Stimulated activated CD8-positive, alpha-beta memory T cell treated with anti-CD3 and anti-CD28 coated beads, Interleukin-15, amount 100 ng/mL, for 24 hours (primary cell): ENCODE results near the gene AMT.

Source experiments
- DNase-seq: peaks from one replicate; pipeline ENCODE4 v3.0.0-alpha.2; 2020; ENCODE audit warnings: low read depth

The AMT gene, protein sequence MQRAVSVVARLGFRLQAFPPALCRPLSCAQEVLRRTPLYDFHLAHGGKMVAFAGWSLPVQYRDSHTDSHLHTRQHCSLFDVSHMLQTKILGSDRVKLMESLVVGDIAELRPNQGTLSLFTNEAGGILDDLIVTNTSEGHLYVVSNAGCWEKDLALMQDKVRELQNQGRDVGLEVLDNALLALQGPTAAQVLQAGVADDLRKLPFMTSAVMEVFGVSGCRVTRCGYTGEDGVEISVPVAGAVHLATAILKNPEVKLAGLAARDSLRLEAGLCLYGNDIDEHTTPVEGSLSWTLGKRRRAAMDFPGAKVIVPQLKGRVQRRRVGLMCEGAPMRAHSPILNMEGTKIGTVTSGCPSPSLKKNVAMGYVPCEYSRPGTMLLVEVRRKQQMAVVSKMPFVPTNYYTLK

DNA sequence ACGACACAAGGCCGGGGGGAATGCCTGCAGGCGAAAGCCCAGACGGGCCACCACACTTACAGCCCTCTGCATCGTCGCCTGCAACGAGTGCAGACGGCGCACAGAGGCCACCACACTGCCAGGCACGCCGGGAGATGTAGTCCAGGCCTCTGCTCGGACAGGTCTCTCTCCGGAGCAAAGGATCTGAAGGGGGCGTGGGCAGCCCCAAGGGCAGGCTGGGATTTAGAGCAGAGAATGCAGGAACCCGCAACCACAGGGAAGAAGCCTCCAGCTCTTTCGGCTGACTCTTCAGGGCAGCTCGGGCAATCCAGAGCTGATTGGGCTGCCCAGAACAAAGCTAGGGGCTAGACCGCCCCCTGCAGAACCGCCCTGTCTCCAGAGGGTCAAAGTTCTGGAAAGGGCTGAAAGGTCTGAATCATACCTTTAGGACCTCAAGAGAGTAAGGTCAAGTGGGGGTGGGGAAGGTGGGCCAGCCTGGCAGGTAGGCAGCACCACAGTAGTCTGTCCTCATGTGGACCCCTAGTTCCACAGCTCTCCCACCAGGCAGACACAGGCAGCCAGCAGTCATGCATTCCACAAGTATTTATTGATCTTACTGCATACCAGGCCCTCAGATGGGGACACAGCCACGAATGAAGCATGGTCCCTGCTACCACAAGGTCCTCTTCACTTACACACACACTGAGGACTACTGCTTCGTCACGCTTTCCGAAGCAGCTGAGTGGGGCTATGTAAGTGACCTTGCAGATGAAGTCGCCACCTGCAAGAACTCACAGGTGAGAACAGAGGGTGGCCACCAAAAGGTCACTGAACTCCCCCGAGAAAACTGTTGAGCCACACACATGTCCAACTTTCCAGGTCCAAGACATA, at the start of gene AMT:
AMT (minus strand) TSS at position 95 of the 870 bp plus-strand sequence; CDS start at position 72, 23 bp downstream.
- no peak for DNase-seq

DNA sequence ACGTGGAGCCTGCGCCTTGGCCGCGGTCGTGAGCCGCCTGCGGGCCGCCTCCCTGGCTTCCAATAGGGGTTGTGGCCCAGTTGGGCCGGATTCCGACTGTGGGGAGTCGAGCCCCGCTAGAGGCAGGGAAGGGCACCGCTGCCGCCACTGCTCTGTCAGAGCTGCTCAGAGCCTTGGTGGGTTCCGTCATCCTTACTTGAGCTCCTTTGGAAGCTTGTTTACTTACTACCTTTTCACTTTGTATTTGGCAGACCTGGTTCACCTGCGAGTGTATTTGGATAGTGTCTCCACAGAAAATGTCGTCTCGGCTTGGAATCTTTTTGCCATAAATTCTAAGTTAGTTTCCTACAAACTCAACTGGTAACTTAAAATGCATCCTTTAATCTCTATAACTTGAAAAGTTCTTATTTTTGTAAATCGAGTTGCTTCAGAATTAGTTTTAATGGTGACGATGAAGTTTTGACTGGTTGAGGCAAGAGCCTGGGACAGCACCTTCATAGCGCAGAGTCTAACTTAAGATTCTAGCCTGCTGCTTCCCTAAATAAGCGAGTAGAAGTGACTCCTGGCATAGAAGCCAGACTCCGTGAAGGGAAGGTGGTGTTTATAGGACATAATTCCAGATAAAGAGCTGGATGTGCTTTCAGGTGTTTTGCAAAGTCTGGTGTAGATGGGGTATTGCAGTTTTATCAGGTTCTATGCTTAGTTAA, 48.6 kb upstream of the AMT start:
- DNase-seq: no peak

DNA sequence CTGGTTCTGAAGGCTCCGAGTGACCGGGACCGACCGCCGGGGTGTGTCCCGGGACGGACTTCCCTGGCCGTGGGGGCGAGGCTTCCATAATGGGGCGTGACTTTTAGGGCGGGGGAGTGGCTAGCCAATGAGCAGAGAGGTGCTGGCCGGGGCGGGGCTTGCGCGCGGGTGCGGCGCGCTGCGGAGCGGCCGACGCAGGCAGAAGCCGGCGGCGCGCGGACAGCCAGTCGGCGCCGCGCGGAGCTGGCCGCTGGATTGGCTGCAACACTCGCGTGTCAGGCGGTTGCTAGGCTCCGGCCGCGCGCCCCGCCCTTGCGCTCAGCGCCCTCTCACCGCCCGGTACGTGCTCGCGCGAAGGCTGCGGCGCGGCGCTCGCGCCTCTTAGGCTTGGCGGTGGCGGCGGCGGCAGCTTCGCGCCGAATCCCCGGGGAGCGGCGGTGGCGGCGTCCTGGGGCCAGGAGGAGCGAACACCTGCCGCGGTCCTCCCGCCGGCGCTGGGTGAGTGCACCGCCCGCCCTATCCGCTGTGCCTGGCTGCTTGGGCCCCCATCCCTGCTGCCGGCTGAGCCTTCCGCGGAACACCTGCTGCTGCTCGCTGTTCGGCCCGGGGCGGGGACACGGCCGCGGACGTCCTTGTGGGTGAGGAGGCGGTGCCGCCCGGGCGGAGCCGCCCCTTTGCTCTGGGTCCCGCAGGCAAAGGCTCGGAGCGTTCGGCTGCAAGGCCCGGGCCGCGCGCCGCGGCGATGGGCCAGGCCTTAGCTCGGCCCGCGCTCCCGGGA, 47.9 kb upstream of the AMT start, which contains the start of gene DAG1:
DAG1 (plus strand) TSS at position 332 of the 778 bp plus-strand sequence. CDS start 40,268 bp downstream, outside the sequence.
- peak; percentile 89 for DNase-seq

DNA sequence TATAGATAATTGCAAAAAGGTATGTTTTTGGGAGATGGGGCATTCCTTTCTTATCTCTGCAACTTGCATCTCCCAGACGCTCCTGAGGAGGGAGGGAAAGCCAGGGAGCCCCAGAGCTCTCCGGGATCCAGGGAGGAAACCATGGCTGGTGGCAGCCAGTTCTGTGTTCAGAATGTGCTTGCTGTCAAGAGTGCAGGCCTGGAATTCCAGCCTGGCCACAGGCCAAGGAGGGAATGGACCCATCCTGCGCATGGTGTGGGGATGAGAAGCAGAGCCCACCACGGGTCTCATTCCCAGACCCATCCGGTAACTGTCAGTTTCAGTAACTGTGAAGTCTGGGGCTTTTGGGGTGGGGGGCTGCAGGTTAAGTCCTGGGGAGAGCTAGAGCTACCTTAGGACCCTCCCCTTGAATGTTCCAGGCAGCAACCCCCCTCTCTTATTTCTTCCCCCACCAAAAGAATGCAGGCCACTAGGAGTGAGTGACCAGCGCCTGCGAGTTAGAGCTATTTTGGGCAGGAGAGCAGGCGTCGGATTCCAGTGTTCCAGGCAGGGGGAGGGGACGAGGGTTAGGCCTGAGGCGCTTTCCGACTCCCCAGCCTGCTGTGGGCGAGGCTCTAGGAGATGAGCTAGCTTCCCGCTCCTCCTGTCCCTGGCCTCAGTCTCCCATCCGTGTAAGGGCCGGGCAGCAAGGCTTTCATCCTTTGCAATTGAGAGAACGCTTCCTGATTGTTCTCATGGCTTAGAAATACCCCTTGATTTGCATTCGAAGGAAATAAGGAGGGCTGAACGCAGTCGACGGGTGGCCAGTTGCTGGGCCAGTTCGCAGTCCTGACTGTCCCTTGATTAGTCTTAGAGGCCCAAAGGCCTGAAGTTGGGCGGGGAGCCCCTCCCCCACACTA, 47.0 kb upstream of the AMT start:
- DNase-seq: no peak

DNA sequence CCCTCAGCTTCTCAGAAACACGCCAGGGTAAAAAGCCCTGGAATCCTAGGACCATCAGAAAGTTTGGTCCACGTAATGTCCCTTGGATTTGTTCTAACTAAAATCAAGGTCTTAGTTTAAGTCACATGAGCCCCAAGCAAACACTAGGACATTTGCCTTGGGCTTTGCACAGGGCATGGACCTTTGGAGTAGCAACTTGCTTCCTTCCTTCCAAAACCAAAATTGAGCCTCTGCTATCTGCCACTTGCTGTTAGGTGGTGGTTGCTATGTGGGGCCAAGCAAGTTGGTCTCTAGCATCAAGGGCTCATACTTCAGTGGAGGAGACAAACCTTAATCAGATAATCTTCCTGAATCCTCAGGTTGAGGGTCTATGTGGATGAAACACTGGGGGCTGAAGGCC, 43.8 kb upstream of the AMT start:
- no peak for DNase-seq

DNA sequence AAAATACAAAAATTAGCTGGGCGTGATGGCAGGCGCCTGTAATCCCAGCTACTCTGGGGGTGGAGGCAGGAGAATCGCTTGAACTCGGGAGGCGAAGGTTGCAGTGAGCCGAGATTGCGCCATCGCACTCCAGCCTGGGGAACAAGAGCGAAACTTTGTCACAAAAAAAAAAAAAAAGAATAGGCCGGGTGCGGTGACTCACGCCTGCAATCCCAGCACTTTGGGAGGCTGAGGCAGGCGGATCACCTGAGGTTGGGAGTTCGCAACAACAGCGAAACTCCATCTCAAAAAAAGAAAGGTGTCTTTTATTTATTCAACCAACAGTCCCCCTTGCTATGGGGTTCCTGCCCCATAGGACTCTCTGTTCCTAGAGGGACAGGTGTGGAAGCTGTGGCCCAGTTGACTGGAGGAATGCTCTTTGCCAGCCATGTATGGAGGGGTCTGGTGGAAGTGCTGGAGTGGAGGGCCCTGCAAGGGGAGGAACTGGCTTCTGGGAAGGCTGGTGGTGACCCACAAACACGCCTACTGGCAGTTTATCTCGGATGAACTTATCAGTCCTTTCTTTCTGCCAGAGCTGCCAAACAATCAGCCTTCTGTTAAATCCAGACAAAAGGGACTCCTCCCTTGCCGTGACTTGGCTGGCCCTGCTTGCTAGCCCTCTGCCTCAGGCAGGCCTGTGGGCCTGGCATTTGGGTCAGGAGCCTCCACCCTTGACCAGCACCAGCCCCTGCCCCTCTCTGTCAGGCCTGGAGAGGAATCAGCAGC, 43.2 kb upstream of the AMT start:
- no peak for DNase-seq

DNA sequence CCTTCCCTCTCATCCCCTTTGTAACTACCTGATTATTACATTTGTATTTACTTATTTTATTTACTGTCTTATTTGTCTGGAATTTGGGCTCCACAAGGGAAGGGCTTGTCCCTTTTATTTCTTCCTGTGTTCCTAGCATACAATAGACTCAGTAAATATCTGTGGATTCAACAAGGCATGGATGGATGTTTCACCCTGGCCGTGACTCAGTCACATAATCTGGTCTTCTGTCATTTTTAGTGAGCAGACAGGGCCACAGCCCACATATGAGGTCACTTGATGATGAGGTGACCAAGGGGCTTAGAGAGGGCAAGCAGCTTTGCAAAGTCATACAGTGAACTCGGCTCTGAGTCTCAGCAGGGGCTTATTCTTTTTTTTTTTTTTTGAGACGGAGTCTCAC, 39.9 kb upstream of the AMT start:
- no peak for DNase-seq

DNA sequence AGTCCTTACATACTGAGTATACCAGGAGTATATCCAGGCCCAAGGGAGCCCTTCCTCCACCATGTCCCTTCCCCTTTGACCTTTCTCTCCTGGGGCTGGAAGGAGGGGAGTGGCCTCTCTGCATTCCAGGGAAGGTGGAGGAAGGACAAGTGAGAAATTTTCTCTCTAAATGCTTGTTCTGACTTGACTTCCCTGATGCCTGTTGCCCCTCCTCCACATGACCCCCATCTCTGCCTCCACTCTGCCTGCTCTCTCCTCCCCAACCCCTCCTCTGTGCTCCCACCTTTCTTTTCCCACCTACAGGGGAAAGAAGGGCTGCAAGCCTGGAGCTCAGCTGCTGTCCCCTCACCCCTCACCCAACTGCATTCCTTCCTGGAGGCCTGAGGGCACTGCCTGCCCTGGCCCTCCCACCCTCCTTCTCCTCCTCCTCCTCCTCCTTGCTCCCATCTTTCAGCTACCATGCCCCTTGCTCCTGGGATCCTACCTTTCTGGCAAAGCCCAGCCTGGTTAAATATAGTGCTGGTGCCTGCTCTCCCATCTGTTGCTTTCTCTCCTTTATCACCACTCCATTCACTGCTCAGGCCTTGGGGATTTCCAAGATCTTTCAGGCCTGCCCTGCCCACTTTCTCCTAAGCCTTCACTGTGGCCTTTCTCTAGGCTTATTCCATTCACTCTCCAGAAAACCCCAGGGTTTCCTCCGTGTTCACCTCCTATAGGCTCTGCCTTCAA, 39.3 kb upstream of the AMT start:
- DNase-seq: no peak

DNA sequence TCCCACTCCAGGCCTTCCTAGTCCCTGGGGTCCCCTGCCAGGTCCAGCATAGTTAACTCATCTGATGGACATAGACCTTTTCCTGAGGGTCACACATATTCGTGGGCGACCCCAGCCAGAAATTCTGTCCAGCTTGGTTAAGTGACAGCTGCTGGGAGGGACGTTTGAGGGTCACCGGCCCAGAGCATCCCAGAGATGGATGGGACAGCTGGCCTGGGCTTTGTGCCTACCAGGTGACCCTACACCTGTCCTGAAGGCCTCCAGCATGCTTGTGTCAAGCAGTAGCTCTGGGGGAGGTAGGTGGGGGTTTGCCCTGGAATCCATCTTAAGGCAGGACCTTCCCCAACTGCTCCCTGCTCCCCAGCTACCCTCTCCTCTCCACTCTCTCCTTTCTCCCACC, 38.7 kb upstream of the AMT start:
- DNase-seq: no peak

DNA sequence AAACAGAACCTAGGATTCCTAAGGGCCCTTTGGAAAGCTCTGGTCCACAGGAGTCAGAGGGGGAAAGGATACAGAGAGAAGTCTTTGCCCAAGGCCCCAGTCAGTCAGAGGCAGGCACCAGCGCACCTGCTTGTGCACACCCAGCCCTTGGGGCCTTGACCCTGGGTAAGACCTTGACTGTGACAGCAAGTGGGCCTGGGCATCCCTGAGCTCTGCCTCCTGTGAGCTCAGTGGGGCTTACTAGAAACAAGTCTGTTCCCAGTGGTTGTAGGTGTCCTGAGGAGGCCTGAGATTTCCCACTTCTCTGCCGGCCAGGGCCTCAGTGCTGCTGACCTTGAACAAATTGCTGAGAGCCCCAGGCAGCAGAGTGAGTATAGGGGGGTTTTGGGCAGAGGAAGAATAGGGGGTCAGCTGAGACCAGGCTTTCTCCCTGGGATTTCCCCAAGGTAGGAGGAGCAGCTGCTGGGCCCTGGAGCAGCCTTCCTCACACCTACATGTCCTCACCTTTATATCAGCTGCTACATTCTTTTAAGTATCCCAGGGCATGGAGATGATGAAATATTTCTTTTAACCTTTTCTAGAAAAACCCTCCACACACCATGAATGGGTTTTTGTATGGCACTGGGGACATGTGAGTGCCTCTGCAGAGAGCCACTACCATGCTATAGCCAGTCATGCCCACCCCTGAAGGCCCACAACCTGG, 38.1 kb upstream of the AMT start:
- no peak for DNase-seq

DNA sequence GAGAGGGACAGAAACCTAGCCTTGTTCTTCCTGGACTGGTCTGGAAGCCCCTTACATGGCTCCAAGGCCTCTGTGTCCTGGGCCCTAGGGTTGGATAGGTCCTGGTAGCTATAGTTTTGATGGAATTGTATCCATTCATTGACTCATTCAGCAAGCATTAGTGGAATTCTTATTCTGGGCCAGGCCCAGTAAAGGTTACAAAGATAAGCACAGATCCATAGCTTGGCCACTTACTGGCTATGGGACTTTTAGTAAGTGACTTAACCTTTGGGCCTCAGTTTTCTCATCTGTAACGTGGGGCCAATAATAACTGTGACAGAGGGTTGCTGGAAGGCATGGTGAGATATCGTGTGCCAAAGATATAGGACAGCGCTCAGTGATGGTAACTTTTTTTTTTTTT, 34.2 kb upstream of the AMT start:
- no peak for DNase-seq

DNA sequence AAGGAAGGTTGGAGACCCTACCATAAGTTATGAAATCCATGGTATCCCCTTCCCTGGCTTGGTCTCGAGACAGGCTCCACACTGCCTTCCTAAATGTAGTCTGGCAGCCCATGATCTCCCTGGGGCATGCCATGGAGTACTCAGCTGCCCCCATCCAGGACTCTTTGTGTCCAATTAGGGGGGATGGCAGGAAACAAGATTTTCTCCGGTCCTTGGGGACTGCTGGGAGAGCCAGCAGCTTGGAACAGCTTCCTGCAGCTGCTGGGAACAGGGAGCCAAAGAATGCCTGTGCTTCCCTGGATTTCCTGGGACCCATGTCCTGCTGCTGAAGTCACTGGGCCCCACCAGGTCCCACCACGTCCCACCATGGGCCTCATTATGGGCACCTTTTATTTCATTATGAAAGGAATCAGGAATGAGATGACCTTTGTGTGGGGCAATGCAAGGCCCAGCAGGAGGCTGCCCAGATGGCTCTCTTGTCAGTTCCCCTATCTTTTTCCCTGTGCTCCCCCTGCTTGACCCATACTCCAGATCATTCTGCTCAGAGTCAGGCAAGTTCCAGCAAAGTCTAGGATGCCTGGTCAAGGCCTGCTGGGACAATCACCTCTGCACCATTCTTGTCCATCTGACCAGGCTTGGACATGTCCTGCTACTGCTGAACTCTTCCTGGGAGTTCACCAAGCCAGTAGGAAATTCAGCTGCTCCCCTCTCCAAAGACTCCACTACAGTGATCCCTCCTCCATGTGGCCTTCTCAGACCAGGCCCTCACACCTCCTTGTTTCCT, 32.8 kb upstream of the AMT start:
- no peak for DNase-seq

DNA sequence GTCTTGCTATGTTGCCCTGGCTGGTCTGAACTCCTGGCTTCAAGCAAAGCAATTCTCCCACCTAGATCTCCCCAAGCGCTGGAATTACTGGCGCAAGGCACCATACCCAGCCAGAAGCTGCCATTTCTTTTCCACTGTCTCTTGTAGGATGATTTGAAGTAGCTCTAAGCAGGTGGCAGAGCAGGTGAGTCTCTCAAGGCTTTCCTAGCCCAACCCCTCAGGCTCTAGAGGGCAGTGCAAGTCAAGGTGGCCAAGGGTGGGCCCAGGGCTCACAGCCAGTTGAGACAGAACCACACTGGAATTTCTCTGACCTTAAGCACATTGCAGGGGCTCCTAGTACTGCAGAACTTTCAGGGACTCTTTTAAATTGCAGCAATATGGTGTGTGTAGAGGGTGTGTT, 32.2 kb upstream of the AMT start:
- DNase-seq: no peak

DNA sequence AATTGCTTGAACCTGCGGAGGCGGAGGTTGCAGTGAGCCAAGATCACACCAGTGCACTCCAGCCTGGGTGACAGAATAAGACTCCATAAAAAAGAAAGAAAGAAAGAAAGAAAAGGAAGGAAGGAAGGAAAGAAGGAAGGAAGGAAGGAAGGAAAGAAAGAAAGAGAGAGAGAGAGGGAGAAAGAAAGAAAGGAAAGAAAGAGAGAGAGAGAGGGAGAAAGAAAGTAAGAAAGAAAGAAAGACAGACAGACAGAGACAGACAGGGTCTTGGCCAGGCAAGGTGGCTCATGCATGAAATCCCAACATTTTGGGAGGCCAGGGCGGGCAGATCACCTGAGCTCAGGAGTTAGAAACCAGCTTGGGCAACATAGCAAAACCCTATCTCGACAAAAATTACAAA, 31.3 kb upstream of the AMT start:
- no peak for DNase-seq

DNA sequence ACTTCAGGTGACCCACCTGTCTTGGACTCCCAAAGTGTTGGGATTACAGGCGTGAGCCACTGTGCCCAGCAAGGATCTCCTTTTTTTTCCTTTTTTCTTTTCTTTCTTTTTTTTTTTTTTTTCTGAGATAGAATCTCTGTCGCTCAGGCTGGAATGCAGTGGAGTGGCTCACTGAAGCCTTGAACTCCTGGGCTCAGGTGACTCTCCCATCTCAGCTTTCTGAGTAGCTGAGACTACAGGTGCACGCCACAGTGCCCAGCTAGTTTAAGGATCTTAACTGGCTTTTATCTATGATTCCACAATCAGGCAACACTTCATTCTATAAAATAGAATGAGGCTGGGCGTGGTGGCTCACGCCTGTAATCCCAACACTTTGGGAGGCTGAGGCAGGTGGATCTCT, 23.1 kb upstream of the AMT start:
- DNase-seq: no peak

DNA sequence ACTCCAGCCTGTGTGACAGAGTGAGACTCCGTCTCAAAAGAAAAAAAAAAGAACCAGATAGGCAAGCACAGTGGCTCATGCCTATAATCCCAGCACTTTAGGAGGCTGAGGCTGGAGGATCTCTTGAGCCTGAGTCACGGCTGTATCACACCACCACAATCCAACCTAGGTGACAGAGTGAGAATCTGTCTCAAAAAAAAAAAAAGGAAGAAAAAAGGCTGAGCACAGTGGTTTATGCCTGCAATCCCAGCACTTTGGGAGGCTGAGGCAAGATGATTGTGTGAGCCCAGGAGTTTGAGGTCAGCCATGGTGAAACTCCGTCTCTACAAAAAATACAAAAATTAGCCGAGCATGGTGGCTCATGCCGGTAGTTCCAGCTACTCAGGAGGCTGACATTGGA, 12.5 kb upstream of the AMT start:
- DNase-seq: no peak

DNA sequence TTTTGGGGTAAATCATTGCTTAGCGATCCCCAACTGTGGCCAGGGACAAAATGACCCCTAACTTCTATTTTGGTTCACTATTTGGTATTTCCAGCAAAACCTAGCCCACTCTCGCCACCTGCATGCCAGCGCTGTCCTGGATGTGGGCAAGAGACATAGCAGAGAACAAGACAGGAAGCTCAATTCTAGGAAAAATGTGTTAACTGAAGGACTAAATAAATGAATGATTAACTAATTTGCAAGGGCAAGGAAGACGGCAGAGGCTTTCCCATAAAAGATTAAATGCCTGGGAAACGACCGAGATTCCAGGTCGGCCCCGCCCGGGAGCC, 6.4 kb upstream of the AMT start:
- no peak for DNase-seq

DNA sequence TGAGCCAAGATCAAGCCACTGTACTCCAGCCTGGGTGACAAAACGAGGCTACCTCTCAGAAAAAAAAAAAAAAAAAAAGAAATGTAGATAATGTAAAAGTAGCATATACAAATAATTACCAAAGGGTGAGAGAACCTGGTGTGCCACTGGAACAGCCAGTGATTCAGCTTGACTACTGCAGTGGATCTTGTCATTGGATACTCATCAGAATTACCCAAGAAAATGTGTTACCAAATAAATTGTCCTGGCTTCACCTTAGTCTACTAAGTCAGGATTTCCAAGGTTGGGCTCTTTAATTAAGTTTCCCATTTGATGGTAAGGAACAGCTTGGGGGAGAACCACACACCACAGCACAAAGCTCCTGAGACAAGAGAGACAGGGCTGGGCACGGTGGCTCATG, 5.3 kb upstream of the AMT start:
- no peak for DNase-seq
